Esophagus muscularis mucosa (tissue), 3 donors: ENCODE measurements around the gene INTS7.

ENCODE experiments used
- CTCF ChIP-seq, 3 experiments: fragments of 200-600 bp in 2 of 3; fragments of 450-650 bp in 1 of 3; sonication (generic) in 2 of 3; IDR thresholded peaks; one replicate each; pipeline ENCODE4 v1.5.1; 2017 to 2019; ENCODE audit warnings: antibody characterized with exemption in 3 of 3, mild to moderate bottlenecking in 2 of 3, moderate library complexity in 1 of 3
- POLR2A ChIP-seq: fragments of 450-650 bp; IDR thresholded peaks from one replicate; pipeline ENCODE4 v1.6.1; 2017; ENCODE audit warnings: antibody characterized with exemption, moderate library complexity, mild to moderate bottlenecking, low read depth
- POLR2AphosphoS5 ChIP-seq, 2 donors: sonication (generic); formaldehyde crosslinking; IDR thresholded peaks; one replicate each; pipeline ENCODE4 v1.6.1; 2017; ENCODE audit warnings: antibody characterized with exemption in 2 of 2

- TF ChIP-seq CTCF (IDR thresholded peaks at IDR 0.05) = no peak
- TF ChIP-seq POLR2A = no peak
- no peak for TF ChIP-seq POLR2AphosphoS5 (IDR thresholded peaks at IDR 0.05)
Measured at GRCh38 chr1:212020975-212021374, 14.4 kb downstream of the INTS7 start.
